SU-DHL-6 (cell line): ENCODE results near the gene CNIH2.

ENCODE experiments used
- H2AFZ ChIP-seq: fragments of 200-600 bp; sonication (generic); 2 replicates; pipeline ENCODE4 v1.6.1; 2014; ENCODE audit warnings: low read depth, mild to moderate bottlenecking, moderate library complexity, mixed read lengths, antibody characterized with exemption, low read length; ENCODE audit not compliant: severe bottlenecking
- H3F3A ChIP-seq: fragments of 200-600 bp; shearing (Covaris generic); 2 replicates; pipeline ENCODE4 v1.6.0; 2016; ENCODE audit warnings: antibody characterized with exemption, mild to moderate bottlenecking; ENCODE audit not compliant: insufficient read depth
- H3K27ac ChIP-seq: fragments of 200-600 bp; sonication (generic); 2 replicates; pipeline ENCODE4 v1.5.1; 2016; ENCODE audit warnings: low read depth, mild to moderate bottlenecking, low read length, moderate library complexity, mixed read lengths
- H3K27me3 ChIP-seq: fragments of 200-600 bp; sonication (generic), shearing (Covaris generic); 2 replicates; pipeline ENCODE4 v1.6.0; 2014; ENCODE audit warnings: mild to moderate bottlenecking, low read length
- H3K36me3 ChIP-seq: fragments of 200-600 bp; sonication (generic); 2 replicates; pipeline ENCODE4 v1.6.1; 2014; ENCODE audit warnings: mild to moderate bottlenecking, low read length, mixed read lengths
- H3K4me2 ChIP-seq: fragments of 300-600, 200-600 bp; shearing (Covaris generic), sonication (generic); 2 replicates; pipeline ENCODE4 v1.6.0; 2014; ENCODE audit warnings: low read length, low read depth, mild to moderate bottlenecking; ENCODE audit not compliant: poor library complexity, severe bottlenecking
- H3K4me3 ChIP-seq: fragments of 200-600 bp; sonication (generic); 2 replicates; pipeline ENCODE4 v1.5.1; 2014; ENCODE audit warnings: antibody characterized with exemption, low read length, mild to moderate bottlenecking, mixed read lengths; ENCODE audit not compliant: insufficient read depth, poor library complexity, severe bottlenecking
- H3K79me2 ChIP-seq: fragments of 200-600 bp; sonication (generic); 2 replicates; pipeline ENCODE4 v1.6.1; 2014; ENCODE audit warnings: mild to moderate bottlenecking, low read length, moderate library complexity; ENCODE audit not compliant: insufficient read depth
- H3K9ac ChIP-seq: fragments of 200-600 bp; sonication (generic); 2 replicates; pipeline ENCODE4 v1.7.0; 2014; ENCODE audit warnings: mild to moderate bottlenecking, low read length
- H3K9me2 ChIP-seq: fragments of 200-600 bp; sonication (generic); replicated peaks from 2 replicates; pipeline ENCODE4 v1.6.1; 2014; ENCODE audit warnings: low read length; ENCODE audit not compliant: insufficient read depth
- H3K9me3 ChIP-seq: fragments of 200-600 bp; sonication (generic); 2 replicates; pipeline ENCODE4 v1.6.1; 2014; ENCODE audit warnings: low read length, mixed read lengths; ENCODE audit not compliant: insufficient read depth
- H4K20me1 ChIP-seq: fragments of 200-600 bp; sonication (generic); 2 replicates; pipeline ENCODE4 v1.6.1; 2014; ENCODE audit warnings: low read depth, mild to moderate bottlenecking, antibody characterized with exemption, low read length, moderate library complexity, mixed read lengths
- EZH2phosphoT487 ChIP-seq: fragments of 200-600 bp; sonication (generic), shearing (Covaris generic); conservative IDR thresholded peaks from 2 replicates; pipeline ENCODE4 v1.6.1; 2018; ENCODE audit warnings: mild to moderate bottlenecking, antibody characterized with exemption, low read length, moderate library complexity, mixed read lengths
- TF ChIP-seq, protein P1 (sequence below): fragments of 200-600 bp; sonication (generic); IDR thresholded peaks from one replicate; pipeline ENCODE4 v1.5.1; 2017; ENCODE audit warnings: antibody characterized with exemption, mild to moderate bottlenecking, low read length, moderate library complexity; ENCODE audit not compliant: insufficient read depth, poor library complexity, severe bottlenecking

CNIH2 gene

GRCh38 chr11:66239511-66239910 is 38.5 kb upstream of the CNIH2 start:
- H3K36me3 ChIP-seq: no peaks in the 10 kb centered on the region
- no peaks in the 10 kb centered on the region for H3K9me2 ChIP-seq
- no peak overlapping the region for H3K27ac ChIP-seq
- no peak overlapping the region for H3K4me3 ChIP-seq
- H3K79me2 ChIP-seq: no peaks in the 10 kb centered on the region
- H3F3A ChIP-seq: no peaks in the 10 kb centered on the region
- H3K9ac ChIP-seq: no peak overlapping the region
- H2AFZ ChIP-seq: no peak overlapping the region
- no peaks in the 10 kb centered on the region for H3K27me3 ChIP-seq
- TF ChIP-seq, protein P1, sequence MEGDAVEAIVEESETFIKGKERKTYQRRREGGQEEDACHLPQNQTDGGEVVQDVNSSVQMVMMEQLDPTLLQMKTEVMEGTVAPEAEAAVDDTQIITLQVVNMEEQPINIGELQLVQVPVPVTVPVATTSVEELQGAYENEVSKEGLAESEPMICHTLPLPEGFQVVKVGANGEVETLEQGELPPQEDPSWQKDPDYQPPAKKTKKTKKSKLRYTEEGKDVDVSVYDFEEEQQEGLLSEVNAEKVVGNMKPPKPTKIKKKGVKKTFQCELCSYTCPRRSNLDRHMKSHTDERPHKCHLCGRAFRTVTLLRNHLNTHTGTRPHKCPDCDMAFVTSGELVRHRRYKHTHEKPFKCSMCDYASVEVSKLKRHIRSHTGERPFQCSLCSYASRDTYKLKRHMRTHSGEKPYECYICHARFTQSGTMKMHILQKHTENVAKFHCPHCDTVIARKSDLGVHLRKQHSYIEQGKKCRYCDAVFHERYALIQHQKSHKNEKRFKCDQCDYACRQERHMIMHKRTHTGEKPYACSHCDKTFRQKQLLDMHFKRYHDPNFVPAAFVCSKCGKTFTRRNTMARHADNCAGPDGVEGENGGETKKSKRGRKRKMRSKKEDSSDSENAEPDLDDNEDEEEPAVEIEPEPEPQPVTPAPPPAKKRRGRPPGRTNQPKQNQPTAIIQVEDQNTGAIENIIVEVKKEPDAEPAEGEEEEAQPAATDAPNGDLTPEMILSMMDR: no peak
- TF ChIP-seq EZH2phosphoT487: no peak
- H4K20me1 ChIP-seq: no peaks in the 10 kb centered on the region
- no peak overlapping the region for H3K4me2 ChIP-seq
- H3K9me3 ChIP-seq: no peaks in the 10 kb centered on the region

- Histone ChIP-seq H3K9me3 (no peaks in the 10 kb centered on the region), H3K79me2 (no peaks in the 10 kb centered on the region), H3K36me3 (no peaks in the 10 kb centered on the region), H3K4me2 (no peak overlapping the region), H3K9ac (no peak overlapping the region), H3K27me3 (no peaks in the 10 kb centered on the region), H3K27ac (no peak overlapping the region), H3F3A (no peaks in the 10 kb centered on the region), H4K20me1 (no peaks in the 10 kb centered on the region), H2AFZ (no peak overlapping the region), H3K9me2 (no peaks in the 10 kb centered on the region), H3K4me3 (no peak overlapping the region)
- TF ChIP-seq, protein P1: no peak
- no peak for TF ChIP-seq EZH2phosphoT487
These were observed 37.8 kb upstream of the CNIH2 start for GRCh38 chr11:66239998-66240780.

GRCh38 chr11:66240781-66241136 is 37.2 kb upstream of the CNIH2 start:
- Histone ChIP-seq H3K4me3 (no peak overlapping the region), H2AFZ (no peak overlapping the region), H3K9me3 (no peaks in the 10 kb centered on the region), H3K27ac (no peak overlapping the region), H3K27me3 (no peaks in the 10 kb centered on the region), H3F3A (no peaks in the 10 kb centered on the region), H3K9ac (no peak overlapping the region), H3K9me2 (no peaks in the 10 kb centered on the region), H3K79me2 (no peaks in the 10 kb centered on the region), H4K20me1 (no peaks in the 10 kb centered on the region), H3K36me3 (no peaks in the 10 kb centered on the region), H3K4me2 (no peak overlapping the region)
- TF ChIP-seq, protein P1: no peak
- TF ChIP-seq EZH2phosphoT487: no peak
